ELF-1 (cell line): ENCODE data around the gene CCDC24.

Source experiments
- DNase-seq: peaks from one replicate; pipeline ENCODE4 v3.0.0-alpha.2; 2016; ENCODE audit warnings: low read depth, low spot score

Gene CCDC24

DNA sequence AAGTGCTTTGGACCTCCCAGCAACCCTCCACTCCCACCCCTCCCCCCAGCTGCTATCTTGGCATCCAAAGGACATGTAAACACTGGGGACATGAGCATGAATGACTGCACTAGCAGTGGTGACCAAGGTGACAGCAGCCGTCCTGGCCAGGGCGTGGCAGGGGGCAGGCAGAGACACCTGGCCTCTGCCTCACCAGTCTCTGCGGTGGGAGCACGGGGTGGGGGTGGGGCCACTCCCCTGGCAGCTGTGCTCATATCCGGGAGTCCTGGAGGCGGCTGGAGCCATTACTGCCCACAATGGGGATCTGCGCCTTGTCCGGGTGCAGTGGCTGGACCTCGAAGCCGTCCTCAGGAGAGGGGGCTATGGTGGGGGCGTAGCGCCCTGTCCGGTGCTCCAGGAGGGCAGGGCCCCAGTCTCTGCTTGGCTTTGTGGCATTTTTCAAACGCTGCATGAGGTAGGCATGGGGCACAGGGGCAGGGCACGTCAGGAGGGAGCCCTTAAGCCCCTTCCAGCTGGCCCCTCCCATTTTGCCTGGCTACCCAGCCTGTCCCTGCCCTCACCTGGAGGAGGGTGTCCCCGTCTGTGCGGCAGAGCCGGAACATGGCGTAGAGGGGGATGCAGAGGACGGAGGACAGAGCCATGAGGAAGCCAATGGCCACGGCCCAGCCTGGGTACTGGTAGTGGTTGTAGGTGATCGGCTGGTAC is 6.0 kb downstream of the CCDC24 start:
- DNase-seq, result no peak

DNA sequence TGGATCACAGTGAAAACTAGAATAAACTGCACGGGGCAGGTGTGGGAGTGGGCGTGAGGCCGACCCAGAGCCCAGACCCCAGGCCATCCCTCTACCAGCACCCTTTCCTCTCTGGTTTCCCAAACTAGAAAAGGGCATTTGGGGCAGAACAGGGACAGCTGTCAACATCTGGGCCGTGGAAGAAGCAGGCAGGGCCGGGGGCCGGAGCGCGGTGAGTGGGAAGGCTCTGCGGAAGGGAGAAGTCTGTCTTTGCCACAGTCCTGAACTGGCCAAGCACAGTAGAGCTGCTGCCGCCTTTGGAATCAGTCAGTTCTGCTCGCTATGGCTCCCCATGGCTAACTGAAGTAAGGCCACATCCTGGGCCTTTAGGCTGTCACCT is 6.6 kb downstream of the CCDC24 start:
- DNase-seq, result no peak

DNA sequence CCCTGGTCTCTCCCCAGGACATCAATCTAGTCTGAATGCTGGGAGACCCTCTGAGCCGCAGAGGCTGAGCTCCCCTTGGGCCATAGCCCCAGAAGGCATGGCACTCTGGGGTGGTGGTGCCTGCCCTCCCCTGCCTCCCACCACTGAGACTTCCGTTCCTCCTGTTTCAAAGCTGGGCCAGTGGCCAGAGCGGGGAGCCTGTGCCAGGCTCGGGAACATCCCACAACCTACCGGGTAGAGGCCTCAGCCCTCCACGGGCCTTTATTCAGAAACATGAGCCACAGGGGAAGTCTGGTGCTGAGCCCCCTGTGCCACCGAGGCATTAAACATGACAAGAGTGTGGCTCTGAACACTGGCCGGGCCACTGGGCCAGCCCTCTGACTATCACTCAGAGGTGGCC is 8.1 kb downstream of the CCDC24 start:
- DNase-seq, result no peak

DNA sequence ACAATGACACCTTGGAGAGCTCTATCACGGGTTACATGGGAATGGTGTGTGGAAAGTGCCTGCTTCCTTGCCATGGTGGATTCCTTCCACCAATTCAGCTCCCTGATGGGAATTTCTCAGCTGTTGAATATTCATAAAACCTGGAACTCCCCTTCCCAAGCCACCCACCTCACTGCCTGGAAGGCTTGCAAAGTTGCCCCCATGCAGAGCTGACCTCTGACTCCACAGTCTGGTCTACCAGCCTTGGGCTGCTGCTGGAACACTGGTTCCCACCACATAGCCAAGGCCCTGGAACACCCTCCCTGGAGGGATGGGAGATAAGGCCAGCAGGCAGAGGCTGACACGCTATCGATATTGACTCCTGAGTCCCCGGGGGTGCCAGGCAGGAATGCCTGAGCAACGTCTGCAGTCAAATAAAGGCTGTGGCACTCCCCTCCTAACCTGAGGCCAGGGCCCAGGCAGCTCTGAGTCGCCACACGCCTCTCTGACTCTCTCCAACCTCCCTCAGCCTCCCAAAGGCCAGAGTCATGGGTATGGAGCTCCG is 8.8 kb downstream of the CCDC24 start:
- DNase-seq, result no peak

DNA sequence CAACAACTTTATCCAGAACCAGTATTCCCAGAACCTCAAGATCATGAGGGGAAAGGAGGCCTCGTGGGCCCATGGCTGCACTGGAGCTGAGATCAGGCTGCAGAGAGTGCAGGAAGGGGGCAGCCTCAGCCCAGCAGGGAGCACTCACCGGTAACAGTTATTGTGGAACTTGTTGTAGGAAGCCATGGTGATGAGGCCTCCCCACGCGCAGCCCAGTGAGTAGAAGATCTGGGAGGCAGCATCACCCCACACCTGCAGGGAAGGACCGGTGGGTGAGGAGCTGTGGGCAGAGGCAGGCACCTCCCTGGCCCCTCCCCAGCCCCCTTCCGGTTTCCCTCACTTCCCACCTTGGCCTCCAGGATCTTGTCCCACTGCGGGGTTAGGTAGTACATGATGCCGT is 10.8 kb downstream of the CCDC24 start:
- DNase-seq, result no peak

DNA sequence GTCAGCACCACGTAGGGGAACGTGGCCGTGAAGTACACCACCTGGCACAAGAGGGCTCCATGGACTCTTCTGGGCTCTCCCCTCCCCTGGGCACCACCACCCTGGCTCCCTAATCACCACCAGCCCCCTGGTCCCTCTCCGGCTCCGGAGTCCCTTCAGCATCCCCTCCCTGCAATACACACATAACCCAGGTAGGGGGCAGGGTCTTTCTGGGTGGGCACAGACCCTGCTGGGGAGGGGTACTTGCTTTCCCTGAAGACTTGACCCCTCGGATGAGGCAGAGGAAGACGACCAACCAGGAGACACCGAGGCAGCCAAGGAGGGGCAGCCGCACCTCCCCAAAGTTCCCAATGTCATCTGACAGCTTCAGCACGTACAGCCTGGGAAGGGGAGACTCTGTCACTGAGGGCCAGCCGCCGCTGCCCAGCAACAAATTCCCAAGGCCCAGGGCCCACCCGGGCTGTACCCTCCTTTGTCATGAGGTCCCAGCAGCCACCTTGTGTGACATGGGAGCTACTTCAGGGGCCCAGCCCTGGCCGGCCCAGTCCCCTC is 11.3 kb downstream of the CCDC24 start:
- no peak for DNase-seq

DNA sequence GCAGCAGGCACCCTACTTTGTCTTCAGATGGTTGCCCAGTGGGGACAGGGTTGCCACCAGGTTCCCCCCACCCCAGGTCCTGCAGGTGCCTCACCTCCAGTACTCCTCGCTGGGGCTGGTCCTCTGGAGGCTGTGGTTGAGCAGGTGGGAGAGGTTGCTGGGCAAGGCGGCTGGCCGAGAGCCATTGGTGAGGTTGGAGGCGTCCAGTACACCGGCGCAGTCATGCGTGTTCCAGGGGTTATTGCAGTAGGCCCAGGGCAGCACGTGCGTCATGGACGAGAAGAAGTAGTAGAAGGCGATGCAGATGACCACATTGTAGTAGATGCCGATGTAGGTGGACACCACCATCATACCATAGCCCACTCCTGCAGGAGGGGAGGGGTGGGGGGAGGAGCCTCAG is 16.9 kb downstream of the CCDC24 start:
- no peak for DNase-seq

DNA sequence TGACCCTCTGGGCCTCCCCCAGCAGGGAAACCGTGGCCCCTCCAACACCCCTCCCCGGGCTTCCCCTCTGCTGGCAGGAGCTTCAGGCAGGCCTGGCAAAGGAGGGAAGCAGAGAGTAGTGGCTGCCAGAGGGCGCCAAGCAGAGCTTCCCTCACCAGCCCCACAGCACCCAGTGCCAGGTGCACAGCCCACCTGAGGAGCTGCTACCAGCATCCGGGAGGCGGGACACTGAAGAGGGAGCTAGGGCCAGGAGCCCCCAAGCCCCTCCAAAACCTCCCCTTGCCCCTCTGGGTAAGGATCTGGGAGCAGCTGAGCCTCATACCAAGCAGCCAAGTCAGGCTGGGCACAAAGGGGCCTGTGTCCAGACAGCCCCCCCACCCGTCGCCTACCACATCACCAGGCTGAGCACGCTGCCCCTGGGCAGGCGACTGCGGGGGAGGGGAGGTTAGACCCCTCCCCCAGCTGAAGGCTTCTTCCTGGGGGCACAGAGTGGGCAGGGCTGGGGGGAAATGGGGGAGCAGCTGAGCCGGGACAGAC is 19.6 kb downstream of the CCDC24 start:
- no peak for DNase-seq

DNA sequence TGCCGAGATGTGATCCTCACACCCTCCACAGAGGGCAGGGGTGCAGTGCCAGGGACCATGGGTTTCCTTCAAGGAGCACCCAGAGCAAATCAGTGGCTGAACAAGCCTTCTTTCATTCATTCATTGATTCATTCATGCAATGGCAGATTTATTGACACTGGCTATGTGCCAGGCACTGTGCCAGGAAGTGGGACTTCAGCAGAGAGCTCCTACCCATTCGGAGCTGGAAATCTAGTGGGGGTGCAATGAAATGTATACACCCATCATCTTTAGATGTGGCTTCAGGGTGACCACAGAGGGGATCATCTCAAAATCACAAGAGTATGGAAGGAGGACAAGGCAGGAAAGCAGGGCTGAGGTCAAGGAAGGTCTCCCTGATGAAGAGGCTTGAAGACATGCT is 21.0 kb downstream of the CCDC24 start:
- DNase-seq, result no peak

DNA sequence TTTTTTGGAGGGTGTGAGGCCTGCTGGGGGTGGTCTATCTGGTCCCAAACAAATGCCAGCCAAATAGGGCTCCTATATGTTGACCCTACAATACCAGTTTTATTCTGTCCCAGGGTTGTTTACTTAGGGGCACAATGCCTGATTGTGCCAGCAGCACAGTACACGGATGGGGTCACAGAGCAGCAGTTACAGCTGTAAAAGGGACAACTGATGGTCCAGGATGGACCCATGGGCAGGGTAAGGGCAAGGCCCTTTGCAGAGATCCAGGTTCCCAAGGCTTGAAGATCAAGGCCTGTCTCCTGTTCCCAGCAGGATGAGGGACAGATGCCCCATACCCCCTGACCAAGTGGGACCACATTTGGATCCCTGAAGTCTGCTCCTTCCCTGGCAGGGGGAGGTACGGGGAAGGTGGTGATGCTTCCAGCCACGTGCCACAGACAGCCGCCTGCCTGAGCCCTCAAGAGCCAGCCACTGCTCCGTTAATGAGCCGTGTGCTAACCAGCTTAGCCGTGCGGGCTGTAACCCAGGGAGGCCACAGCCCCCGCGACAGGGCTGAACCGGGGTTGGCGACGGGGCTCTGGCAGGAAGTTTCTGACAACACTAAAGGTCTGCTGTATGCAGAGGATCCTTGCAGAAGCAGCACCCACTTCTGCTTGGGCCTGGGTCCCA is 21.7 kb downstream of the CCDC24 start:
- no peak for DNase-seq

DNA sequence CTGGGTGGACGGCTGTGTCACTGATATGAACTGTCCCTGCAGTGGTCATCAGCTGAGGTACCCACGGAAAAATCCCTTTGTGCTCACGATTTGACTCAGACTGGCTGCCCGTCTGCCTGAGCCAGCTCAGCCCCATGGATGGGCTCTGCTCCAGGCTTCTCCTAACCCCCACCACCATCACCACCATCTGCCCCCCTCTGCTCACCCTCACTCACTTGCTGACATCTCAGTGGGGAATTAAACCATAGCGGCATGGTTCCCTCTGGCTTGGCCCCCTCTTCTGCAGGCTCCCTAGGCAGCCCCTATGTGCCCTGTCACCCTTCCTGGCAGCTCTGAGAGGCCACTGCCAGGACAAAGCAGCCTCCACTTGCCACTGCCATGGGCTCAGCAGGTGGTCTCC is 22.6 kb downstream of the CCDC24 start:
- DNase-seq, result no peak

DNA sequence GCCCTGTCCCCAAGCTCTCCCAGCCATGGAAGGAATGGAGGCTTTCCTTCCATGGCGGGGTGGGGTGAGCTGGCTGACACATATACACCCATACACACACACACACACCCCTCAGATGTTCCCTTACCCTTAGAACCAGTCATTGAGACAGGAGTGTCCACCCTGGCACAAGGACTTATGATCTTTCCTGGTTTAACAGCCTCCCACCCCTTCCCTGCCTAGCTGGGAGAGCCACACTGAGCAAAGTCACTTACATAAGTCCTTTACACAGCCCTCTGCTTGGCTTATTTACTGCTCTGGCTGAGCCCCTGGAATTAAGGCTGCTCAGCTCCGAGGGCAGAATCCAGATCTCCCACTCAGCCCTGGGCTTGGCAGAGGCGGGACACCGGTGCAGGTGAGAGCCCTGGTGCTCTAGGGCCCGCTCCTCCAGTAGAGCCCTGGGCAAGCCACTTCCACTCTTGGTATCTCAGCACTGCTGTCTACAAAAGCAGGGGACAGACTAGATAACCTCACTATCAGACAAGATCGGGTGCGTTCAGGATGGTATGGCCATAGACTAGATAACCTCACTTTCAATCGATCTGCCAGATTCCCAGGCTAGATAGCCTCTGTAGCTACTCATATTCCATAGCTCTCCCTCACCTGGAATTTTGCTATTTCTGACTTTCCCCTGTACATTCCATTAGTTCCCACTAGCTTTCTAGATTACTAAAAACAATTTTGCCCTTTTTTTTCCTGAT is 23.1 kb downstream of the CCDC24 start:
- no peak for DNase-seq

DNA sequence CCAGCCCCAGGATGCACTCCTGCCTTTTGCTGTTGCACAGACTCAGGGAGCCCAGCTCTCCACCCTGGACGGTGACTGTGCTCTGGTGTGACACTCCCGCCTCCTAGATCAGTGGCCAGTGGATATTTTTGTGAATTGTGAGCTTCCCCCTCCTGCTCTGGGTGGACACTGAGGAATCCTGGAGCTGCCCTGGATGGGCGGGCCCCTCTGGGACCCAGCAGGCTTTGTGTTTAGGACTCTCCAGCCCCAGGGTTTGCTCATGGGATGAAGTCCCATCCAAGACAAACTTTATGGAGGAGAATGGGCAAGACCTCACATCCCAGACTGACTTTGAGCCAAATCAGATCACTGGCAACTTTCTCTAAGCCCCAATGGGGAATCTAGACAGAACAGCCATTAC is 23.8 kb downstream of the CCDC24 start:
- DNase-seq, result no peak

DNA sequence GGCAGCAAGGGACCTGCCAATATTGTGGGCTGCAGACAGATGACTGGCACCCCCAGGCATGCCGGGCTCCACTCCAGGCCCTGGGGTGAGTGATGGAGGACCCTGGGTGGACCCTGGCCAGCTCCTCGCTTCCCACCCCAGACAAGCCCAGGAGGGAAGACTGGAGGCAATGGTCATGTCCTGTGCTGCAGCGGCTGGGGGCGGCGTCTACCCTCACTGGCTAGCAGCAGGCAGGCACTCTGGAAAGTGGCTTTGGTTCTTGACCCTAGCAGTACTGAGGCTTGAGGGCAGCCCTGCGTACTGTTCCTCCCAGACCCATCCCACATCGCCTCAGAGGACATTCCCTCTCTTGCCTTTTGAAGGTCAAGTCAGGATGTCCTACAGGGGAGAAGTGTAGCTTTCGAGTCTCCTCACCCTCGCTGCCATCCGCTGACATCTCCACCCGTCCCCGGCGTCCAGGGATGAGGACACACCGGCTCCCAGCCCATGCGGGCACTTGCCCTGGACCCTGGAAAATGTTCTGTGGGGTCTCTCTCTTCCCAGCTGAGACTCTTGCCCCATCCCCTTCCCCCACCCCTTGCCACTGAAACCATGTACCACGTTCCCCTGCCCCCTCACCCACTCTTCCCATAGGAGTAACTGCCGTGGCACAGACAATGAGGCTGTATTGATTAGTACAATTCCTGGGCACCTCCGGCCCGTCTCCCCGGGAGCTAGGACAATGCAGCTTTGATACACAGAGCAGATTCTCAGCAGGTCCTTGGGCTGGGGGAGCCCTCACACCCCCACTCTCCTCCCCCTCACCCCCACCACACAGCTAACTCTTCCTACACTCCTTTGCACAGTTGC is 24.9 kb downstream of the CCDC24 start:
- no peak for DNase-seq

DNA sequence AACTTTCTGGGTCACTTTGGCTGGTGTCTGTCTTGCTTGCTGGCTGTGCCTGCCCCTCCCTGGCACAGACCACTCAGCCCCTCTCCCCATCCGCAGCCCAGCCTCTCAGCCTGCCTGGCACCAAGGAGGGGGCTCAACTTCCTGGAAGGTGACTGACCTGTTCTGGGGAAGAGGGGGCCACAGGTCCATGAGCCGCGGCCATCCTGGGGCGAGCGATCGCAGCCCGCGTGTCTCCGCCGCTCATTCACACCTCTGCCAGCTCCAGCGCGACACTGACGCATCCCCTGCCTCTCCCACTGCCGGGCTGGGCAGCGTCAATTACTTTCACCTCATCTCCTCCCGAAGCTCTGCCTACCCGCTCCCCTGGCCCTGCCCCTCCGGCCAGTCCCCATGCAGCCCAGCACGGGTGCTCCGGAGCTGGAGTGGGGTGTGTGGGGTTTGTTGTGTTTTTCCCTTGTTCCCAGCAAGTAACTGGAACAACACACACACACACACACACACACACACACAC is 25.5 kb downstream of the CCDC24 start:
- DNase-seq, result no peak

DNA sequence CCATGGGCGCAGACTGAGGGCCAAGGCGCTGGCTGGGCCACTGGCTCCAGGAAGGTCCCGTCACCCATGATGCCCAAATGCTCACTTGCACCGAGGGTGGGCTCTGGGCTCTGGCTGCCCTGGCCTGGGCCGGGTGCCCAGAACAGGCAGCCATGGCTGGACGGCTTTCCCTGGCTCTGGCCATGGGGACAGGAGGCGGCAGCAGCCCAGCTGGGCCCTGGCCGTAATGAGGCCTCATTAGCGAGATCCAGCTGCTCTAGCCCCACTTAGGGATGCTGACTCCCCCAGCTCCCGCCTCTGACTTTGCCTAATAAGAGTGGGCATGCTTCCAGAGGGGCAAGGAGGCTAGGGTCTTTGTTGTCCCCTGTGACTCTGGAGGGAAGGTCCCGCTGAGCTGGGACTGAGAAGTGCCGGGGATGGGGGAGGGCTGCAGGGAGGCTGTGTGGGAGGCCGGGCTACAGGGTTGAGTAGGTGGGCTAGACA is 28.1 kb downstream of the CCDC24 start:
- DNase-seq, result no peak

DNA sequence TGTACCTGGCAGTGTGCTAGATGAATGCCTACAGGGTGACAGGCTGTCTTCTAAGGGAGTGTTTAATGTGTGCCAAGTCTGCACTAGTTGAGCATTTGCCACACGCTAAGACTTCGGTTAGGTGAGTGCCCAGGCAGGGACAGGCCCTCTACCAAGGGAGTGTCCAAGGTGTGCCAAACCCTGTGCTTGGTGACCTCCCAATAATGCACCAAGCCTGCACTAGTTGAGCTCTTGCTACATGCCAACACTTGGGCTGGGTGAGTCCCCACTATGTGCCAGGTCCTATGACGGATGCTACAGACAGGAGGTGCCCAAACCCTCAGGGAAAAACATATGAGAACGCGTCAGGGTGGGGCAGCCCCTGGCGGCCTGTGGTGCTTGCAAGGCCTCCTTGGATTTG is 29.1 kb downstream of the CCDC24 start:
- no peak for DNase-seq

DNA sequence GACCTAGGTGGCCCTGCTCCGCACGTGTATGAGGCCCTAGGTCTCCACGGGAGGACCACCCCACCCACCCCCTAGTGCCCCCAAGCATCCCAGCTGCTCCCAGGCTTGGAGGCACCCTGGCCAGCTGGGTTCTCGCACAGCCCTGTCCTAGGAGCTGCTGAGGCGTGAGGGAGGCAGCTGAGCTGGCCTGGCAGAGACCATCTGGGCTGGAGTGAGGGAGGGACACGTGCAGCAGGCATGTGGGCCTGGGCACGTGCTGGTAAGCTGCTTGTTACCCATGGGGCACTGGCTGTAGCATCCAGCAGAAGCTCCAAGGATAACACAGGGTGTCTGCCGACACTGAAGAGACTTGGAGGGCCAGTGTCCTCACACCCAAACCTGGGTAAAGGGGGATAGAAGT is 29.8 kb downstream of the CCDC24 start:
- DNase-seq, result no peak

DNA sequence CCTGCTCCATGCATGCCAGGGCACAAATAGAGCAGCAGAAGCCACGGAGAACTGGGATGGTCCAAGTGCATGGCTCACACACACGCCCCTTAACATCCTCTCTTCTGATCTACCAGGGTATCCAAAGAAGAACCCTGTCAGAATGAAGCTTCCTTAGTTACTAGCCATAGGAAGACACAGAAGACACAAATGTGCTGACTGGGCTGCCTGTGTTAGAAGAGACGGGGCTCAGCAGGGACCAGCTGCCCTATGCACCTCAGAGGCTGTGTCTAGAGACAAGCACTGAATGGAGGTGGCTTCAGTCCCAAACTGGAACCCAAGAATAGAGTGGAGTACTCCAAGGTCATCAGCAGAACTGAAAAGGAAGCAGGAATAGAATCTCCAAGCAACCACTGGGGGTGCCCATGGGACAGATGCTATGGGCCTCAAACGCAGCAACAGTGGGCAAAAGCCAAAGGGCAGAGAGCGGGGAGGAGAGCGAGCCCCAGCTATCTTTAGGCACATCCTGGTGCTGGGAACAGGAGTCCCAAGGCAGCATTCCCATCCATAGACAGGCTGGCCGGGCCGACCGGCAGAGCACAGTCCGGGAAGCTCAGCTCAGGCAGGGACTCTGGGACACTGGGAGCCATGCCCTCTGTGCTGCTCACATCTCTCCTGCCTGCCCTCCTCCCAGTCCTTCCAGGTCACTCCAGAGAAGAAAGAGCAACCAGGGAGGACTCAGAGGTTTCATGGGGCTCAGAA is 30.4 kb downstream of the CCDC24 start:
- no peak for DNase-seq
